Measurements from ENCODE around the gene DCAF8. TPM values are rescaled to one million over a fixed set of nuclear protein-coding genes. Genes with fewer than 3 reads are reported as not detected.

DCAF8 gene
- total RNA-seq, 1 donor from 2014 or later, result 130 TPM

GRCh38 chr1:160169553-160170399 is 92.6 kb downstream of the DCAF8 start:
- ATAC-seq, result no peak
- Histone ChIP-seq H3K27ac (no peak overlapping the region), H3K9me3 (no peaks in the 10 kb centered on the region), H3K27me3 (peaks cover 5% of the 10 kb centered on the region), H3K36me3 (no peaks in the 10 kb centered on the region), H3K4me3 (no peak overlapping the region), H3K4me1 (no peaks in the 10 kb centered on the region)
- DNase-seq, result no peak
- intact Hi-C loops (cut with DNase I), result no loop called here
- TF ChIP-seq CTCF (IDR thresholded peaks at IDR 0.05), result no peak

GRCh38 chr1:160168609-160169369 is 93.6 kb downstream of the DCAF8 start:
- Histone ChIP-seq H3K27ac (no peak overlapping the region), H3K9me3 (no peaks in the 10 kb centered on the region), H3K27me3 (peaks cover 5% of the 10 kb centered on the region), H3K4me1 (no peaks in the 10 kb centered on the region), H3K36me3 (no peaks in the 10 kb centered on the region), H3K4me3 (no peak overlapping the region)
- no peak for TF ChIP-seq CTCF (IDR thresholded peaks at IDR 0.05)
- intact Hi-C loops (cut with DNase I), result no loop called here
- ATAC-seq (no peak), DNase-seq (no peak)

GRCh38 chr1:160168016-160168415 is 94.3 kb downstream of the DCAF8 start:
- H3K4me1 ChIP-seq, result peaks cover 1% of the 10 kb centered on the region
- ATAC-seq, result no peak
- peaks cover 5% of the 10 kb centered on the region for H3K27me3 ChIP-seq
- intact Hi-C loops (cut with DNase I), result no loop called here
- H3K36me3 ChIP-seq, result no peaks in the 10 kb centered on the region
- DNase-seq, result no peak
- TF ChIP-seq CTCF (IDR thresholded peaks at IDR 0.05), result no peak
- no peak overlapping the region for H3K4me3 ChIP-seq
- H3K27ac ChIP-seq, result no peak overlapping the region
- H3K9me3 ChIP-seq, result no peaks in the 10 kb centered on the region

GRCh38 chr1:160167580-160167979 is 94.8 kb downstream of the DCAF8 start:
- peaks cover 5% of the 10 kb centered on the region for H3K27me3 ChIP-seq
- H3K4me3 ChIP-seq, result no peak overlapping the region
- intact Hi-C loops (cut with DNase I), result no loop called here
- no peak overlapping the region for H3K27ac ChIP-seq
- peaks cover 6% of the 10 kb centered on the region for H3K4me1 ChIP-seq
- TF ChIP-seq CTCF (IDR thresholded peaks at IDR 0.05), result no peak
- DNase-seq (no peak), ATAC-seq (no peak)
- H3K36me3 ChIP-seq, result no peaks in the 10 kb centered on the region
- no peaks in the 10 kb centered on the region for H3K9me3 ChIP-seq

GRCh38 chr1:160167056-160167455 is 95.3 kb downstream of the DCAF8 start:
- TF ChIP-seq CTCF (IDR thresholded peaks at IDR 0.05), result no peak
- no peak for DNase-seq
- Histone ChIP-seq H3K9me3 (no peaks in the 10 kb centered on the region), H3K27ac (no peak overlapping the region), H3K4me1 (peaks cover 8% of the 10 kb centered on the region), H3K27me3 (peaks cover 5% of the 10 kb centered on the region), H3K36me3 (no peaks in the 10 kb centered on the region), H3K4me3 (no peak overlapping the region)
- ATAC-seq, result no peak
- intact Hi-C loops (cut with DNase I), result no loop called here

Measured in upper lobe of right lung (tissue), 1 donor.